Loucy (cell line): ENCODE measurements around the gene CHRNB4.

Source experiments
- H2AFZ ChIP-seq: fragments of 200-600 bp; sonication (generic); 2 replicates; pipeline ENCODE4 v1.6.0; 2016; ENCODE audit warnings: antibody characterized with exemption, mild to moderate bottlenecking, low read length, moderate library complexity
- H3F3A ChIP-seq: fragments of 200-600 bp; 2 replicates; pipeline ENCODE4 v1.6.0; 2016; ENCODE audit warnings: antibody characterized with exemption, low read depth, mild to moderate bottlenecking
- H3K27me3 ChIP-seq: fragments of 200-600 bp; sonication (generic); 2 replicates; pipeline ENCODE4 v1.6.1; 2014; ENCODE audit warnings: low read length, mild to moderate bottlenecking; ENCODE audit not compliant: insufficient read depth, poor library complexity, severe bottlenecking
- H3K36me3 ChIP-seq: fragments of 200-600 bp; sonication (generic); 2 replicates; pipeline ENCODE4 v1.6.1; 2016; ENCODE audit warnings: low read length; ENCODE audit not compliant: insufficient read depth
- H3K4me1 ChIP-seq: fragments of 200-600 bp; sonication (generic); 2 replicates; pipeline ENCODE4 v1.5.1; 2014; ENCODE audit warnings: low read length, mild to moderate bottlenecking; ENCODE audit not compliant: insufficient read depth, poor library complexity, severe bottlenecking
- H3K4me2 ChIP-seq: fragments of 200-600 bp; sonication (generic); 2 replicates; pipeline ENCODE4 v1.6.0; 2014; ENCODE audit warnings: antibody characterized with exemption, low read length, low read depth, mild to moderate bottlenecking; ENCODE audit not compliant: poor library complexity, severe bottlenecking
- H3K4me3 ChIP-seq: fragments of 200-600 bp; sonication (generic); 2 replicates; pipeline ENCODE4 v1.5.1; 2014; ENCODE audit warnings: low read length, mild to moderate bottlenecking, mixed read lengths; ENCODE audit not compliant: poor library complexity, severe bottlenecking
- H3K79me2 ChIP-seq: fragments of 200-600 bp; sonication (generic); 2 replicates; pipeline ENCODE4 v1.6.1; 2014; ENCODE audit warnings: low read length; ENCODE audit not compliant: insufficient read depth
- H3K9ac ChIP-seq: fragments of 200-600 bp; sonication (generic); 2 replicates; pipeline ENCODE4 v1.6.0; 2014; ENCODE audit warnings: mild to moderate bottlenecking, low read depth, low read length, moderate library complexity; ENCODE audit not compliant: poor library complexity, severe bottlenecking
- H3K9me2 ChIP-seq: fragments of 200-600 bp; sonication (generic); replicated peaks from 2 replicates; pipeline ENCODE4 v1.6.1; 2016; ENCODE audit warnings: low read depth, low read length, mixed read lengths
- H3K9me3 ChIP-seq: fragments of 200-600 bp; sonication (generic); 2 replicates; pipeline ENCODE4 v1.6.1; 2014; ENCODE audit warnings: mild to moderate bottlenecking, antibody characterized with exemption, low read length, low read depth; ENCODE audit not compliant: insufficient read depth
- H4K20me1 ChIP-seq: fragments of 200-600 bp; sonication (generic); 2 replicates; pipeline ENCODE4 v1.6.0; 2014; ENCODE audit warnings: antibody characterized with exemption, low read length, mild to moderate bottlenecking; ENCODE audit not compliant: insufficient read depth, poor library complexity, severe bottlenecking
- EZH2phosphoT487 ChIP-seq: fragments of 200-600 bp; IDR thresholded peaks from 2 replicates; pipeline ENCODE4 v1.6.1; 2018; ENCODE audit warnings: antibody characterized with exemption, mild to moderate bottlenecking, moderate library complexity, borderline replicate concordance
- TF ChIP-seq, protein P1 (sequence below): fragments of 200-600 bp; sonication (generic); conservative IDR thresholded peaks from 2 replicates; pipeline ENCODE4 v1.5.1; 2014; ENCODE audit warnings: mild to moderate bottlenecking, antibody characterized with exemption, low read length

Gene CHRNB4

DNA sequence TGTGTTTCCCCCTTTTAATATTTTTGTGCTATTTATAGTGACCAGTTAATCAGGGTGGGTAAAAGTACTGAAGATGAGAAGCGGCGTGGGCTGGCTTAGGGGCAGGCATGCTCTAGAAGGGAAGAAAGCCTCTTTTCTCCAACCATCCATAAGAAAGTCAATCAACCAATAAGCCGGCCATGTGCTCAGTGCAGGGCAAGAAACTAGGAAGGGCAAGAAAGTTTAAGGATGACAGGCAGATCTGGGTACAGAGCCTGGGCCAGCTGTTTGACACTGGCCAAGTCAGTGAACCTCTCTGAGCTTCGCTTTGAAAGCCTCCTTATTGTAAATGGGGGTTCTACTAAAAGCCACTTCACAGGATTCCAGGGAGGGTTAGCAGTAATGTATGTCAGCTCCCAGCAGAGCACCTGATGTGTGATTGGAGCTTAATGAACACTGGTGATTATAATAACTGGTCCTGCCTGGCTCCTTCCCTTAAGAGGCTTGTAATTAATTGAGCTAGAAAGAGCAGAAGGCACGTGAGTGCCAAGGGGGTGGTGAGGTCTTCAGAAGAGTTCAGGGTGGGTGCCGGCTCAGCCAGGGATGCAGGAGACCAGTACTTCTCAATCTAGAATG lies 14.5 kb downstream of the CHRNB4 start:
- H3K4me1 ChIP-seq, result peaks cover 14% of the 10 kb centered on the region
- H3K9ac ChIP-seq, result no peak overlapping the region
- no peak overlapping the region for H2AFZ ChIP-seq
- H3K9me3 ChIP-seq, result no peaks in the 10 kb centered on the region
- no peaks in the 10 kb centered on the region for H4K20me1 ChIP-seq
- H3K36me3 ChIP-seq, result no peaks in the 10 kb centered on the region
- no peaks in the 10 kb centered on the region for H3K9me2 ChIP-seq
- TF ChIP-seq, protein P1, sequence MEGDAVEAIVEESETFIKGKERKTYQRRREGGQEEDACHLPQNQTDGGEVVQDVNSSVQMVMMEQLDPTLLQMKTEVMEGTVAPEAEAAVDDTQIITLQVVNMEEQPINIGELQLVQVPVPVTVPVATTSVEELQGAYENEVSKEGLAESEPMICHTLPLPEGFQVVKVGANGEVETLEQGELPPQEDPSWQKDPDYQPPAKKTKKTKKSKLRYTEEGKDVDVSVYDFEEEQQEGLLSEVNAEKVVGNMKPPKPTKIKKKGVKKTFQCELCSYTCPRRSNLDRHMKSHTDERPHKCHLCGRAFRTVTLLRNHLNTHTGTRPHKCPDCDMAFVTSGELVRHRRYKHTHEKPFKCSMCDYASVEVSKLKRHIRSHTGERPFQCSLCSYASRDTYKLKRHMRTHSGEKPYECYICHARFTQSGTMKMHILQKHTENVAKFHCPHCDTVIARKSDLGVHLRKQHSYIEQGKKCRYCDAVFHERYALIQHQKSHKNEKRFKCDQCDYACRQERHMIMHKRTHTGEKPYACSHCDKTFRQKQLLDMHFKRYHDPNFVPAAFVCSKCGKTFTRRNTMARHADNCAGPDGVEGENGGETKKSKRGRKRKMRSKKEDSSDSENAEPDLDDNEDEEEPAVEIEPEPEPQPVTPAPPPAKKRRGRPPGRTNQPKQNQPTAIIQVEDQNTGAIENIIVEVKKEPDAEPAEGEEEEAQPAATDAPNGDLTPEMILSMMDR, result no peak
- TF ChIP-seq EZH2phosphoT487, result no peak
- peaks cover under 1% of the 10 kb centered on the region for H3K27me3 ChIP-seq
- H3F3A ChIP-seq, result no peaks in the 10 kb centered on the region
- H3K4me2 ChIP-seq, result no peak overlapping the region
- H3K79me2 ChIP-seq, result no peaks in the 10 kb centered on the region
- no peak overlapping the region for H3K4me3 ChIP-seq

GRCh38 chr15:78625606-78626280 lies 15.3 kb downstream of the CHRNB4 start:
- TF ChIP-seq, protein P1, result no peak
- TF ChIP-seq EZH2phosphoT487, result no peak
- Histone ChIP-seq H3F3A (no peaks in the 10 kb centered on the region), H4K20me1 (no peaks in the 10 kb centered on the region), H3K79me2 (no peaks in the 10 kb centered on the region), H3K36me3 (no peaks in the 10 kb centered on the region), H3K4me1 (peaks cover 14% of the 10 kb centered on the region), H3K4me3 (no peak overlapping the region), H3K9ac (no peak overlapping the region), H2AFZ (no peak overlapping the region), H3K4me2 (peak overlapping the region; percentile 41), H3K9me2 (no peaks in the 10 kb centered on the region), H3K27me3 (peaks cover 8% of the 10 kb centered on the region), H3K9me3 (no peaks in the 10 kb centered on the region)

DNA sequence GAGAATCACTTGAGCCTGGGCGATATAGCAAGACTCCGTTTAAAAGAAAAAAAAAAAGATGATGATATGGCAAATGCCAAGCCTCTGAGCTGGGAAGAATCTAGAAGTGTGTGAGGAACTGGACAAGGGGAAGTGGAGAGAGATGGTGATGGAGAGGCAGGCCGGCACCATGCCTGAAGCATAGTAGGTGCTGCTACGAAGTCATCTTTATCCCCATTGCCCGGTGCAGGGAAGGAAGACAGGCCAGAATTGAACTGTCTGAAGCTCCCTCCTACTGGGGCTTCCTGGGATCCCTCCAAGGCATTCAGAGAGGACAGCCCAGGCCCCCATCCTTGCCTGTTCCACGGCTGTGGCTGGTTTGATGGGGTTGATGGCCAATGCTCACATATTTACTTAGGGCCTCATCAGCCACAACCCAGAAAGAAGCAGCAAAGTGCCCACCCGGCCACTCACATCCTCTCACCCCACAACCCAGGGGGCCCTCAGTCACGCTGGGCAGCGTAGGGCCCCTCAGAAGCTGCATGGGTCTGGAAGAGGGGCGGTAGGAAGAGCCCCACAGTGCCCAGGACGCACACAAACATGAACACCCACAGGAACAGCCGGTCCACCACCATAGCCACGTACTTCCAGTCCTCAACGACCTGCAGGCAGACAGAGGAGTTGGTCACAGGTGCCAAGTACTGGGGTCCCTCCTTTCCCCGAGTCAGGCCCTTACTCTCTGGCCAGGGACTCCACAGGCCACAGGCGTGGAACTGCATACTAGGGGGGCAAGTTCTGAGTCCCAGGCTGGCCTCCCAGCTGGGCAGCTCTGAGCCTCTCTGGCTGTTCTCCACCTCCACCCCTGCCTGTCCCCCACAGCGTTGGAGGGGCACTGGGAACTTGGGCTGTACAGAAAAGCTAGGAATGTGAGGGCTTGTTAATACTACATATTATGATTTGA lies 16.1 kb downstream of the CHRNB4 start:
- TF ChIP-seq, protein P1, result no peak
- no peak for TF ChIP-seq EZH2phosphoT487
- H3K9ac ChIP-seq, result peak overlapping the region; percentile 42
- peaks cover 16% of the 10 kb centered on the region for H3K27me3 ChIP-seq
- H3F3A ChIP-seq, result no peaks in the 10 kb centered on the region
- H3K4me2 ChIP-seq, result peak overlapping the region; percentile 41
- H3K4me3 ChIP-seq, result no peak overlapping the region
- no peaks in the 10 kb centered on the region for H3K9me3 ChIP-seq
- H4K20me1 ChIP-seq, result no peaks in the 10 kb centered on the region
- no peaks in the 10 kb centered on the region for H3K79me2 ChIP-seq
- H3K4me1 ChIP-seq, result peaks cover 14% of the 10 kb centered on the region
- no peak overlapping the region for H2AFZ ChIP-seq
- H3K36me3 ChIP-seq, result no peaks in the 10 kb centered on the region
- no peaks in the 10 kb centered on the region for H3K9me2 ChIP-seq
